HEK293T (cell line): ENCODE results near the gene RNASEH2A.

Source experiments
- SP1 ChIP-seq: fragments of 450-650 bp; IDR thresholded peaks from 2 replicates; pipeline ENCODE4 v1.6.1; 2017
- TARDBP ChIP-seq: fragments of 450-650 bp; IDR thresholded peaks from 2 replicates; pipeline ENCODE4 v1.6.1; 2016

DNA sequence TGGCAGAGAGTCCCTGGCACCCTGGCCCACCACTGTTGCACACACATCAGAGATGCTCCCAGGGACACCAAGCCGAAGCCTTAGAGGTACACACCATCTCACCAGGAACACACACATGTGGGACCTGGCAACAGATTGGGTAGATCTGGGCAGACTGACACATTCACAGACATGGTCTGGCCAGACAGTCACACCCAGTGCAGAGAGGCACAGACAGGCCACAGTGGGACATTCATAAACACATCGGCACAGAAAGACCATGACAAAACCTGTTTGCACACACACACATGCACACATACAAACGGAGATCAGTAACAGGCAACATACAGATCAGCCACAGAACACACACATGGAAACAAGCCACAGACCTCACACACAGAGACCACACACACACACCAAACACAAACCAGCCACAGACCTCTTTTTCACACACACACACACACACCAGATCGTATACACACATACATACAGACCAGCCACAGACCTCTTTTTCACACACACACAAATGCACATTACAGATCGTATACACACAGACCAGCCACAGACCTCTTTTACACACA is 21.4 kb upstream of the RNASEH2A start:
- peak; percentile 71 for TF ChIP-seq TARDBP
- TF ChIP-seq SP1: no peak
